ENCODE results near the gene SEMA3A. TPM values are rescaled to one million over a fixed set of nuclear protein-coding genes. Genes with fewer than 3 reads are reported as not detected.

The SEMA3A gene
- total RNA-seq, 2 experiments from 2014 or later: 3.2 to 3.3 TPM

- DNase-seq (no peak), ATAC-seq (ENCODE audit: low read depth) (no peak)
- H3K4me3 Mint-ChIP-seq: no peak overlapping the region
- POLR2A ChIA-PET: no interaction called here
- no peak overlapping the region for H3K27ac Mint-ChIP-seq
- H3K27me3 Mint-ChIP-seq: no peaks in the 10 kb centered on the region
- H3K4me1 Mint-ChIP-seq: no peaks in the 10 kb centered on the region
- peaks cover 2% of the 10 kb centered on the region for H3K36me3 Mint-ChIP-seq
- no peaks in the 10 kb centered on the region for H3K9me3 Mint-ChIP-seq
These were observed 145.3 kb downstream of the SEMA3A start for GRCh38 chr7:84049071-84049836.

DNA sequence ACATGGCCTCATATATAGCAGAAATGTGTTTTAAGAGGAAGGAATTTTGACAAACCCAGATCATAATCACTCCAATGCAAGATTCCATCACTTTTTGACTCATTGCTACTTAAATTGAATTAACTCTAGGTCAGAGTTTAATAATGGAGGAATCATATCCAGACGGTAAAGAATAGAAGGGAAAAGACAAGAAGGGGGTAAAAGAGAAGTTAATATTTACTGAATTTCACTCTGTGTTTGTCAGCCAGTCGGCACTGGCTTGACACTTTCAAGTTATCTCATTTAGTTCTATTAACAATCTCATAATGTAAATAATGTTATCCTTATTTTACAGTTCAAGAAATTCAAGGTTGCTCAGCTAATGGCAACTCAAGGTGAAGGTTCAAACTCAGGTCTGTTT is 147.5 kb downstream of the SEMA3A start:
- DNase-seq (no peak), ATAC-seq (ENCODE audit: low read depth) (no peak)
- H3K27ac Mint-ChIP-seq: no peak overlapping the region
- H3K4me1 Mint-ChIP-seq: no peaks in the 10 kb centered on the region
- POLR2A ChIA-PET: no interaction called here
- no peaks in the 10 kb centered on the region for H3K27me3 Mint-ChIP-seq
- no peaks in the 10 kb centered on the region for H3K9me3 Mint-ChIP-seq
- H3K36me3 Mint-ChIP-seq: peaks cover 2% of the 10 kb centered on the region
- H3K4me3 Mint-ChIP-seq: no peak overlapping the region

- POLR2A ChIA-PET: no interaction called here
- H3K36me3 Mint-ChIP-seq: peaks cover 2% of the 10 kb centered on the region
- no peak overlapping the region for H3K27ac Mint-ChIP-seq
- DNase-seq (no peak), ATAC-seq (ENCODE audit: low read depth) (no peak)
- H3K4me1 Mint-ChIP-seq: no peaks in the 10 kb centered on the region
- peaks cover 3% of the 10 kb centered on the region for H3K9me3 Mint-ChIP-seq
- H3K4me3 Mint-ChIP-seq: no peak overlapping the region
- H3K27me3 Mint-ChIP-seq: no peaks in the 10 kb centered on the region
These were observed 149.8 kb downstream of the SEMA3A start for GRCh38 chr7:84044834-84045233.

GRCh38 chr7:84043661-84044191 is 150.9 kb downstream of the SEMA3A start:
- Mint-ChIP-seq H3K36me3 (peaks cover 2% of the 10 kb centered on the region), H3K4me3 (no peak overlapping the region), H3K27ac (no peak overlapping the region), H3K9me3 (peaks cover 3% of the 10 kb centered on the region), H3K4me1 (no peaks in the 10 kb centered on the region), H3K27me3 (no peaks in the 10 kb centered on the region)
- POLR2A ChIA-PET: no interaction called here
- DNase-seq: no peak
- no peak for ATAC-seq (ENCODE audit: low read depth)

DNA sequence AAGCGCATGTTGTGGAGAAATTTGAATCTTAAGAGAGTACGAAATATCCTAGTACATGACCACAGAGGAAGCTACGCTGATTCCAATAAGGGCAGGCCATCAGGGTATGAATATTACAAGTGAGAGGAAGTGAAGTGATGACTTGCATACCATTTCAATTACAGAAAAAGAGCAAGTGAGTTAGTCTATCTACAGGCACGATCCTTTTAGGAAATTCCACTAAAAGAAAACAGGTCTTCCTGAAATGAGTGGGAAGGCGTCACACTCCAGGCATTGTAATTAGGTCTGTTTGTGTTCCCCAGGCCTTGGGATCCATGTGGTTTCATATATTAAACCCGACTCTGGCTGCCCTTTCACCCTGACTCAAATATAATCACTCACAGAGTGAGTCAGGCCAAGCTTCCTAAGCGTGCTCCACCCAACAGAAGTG is 152.5 kb downstream of the SEMA3A start:
- H3K27ac Mint-ChIP-seq: no peak overlapping the region
- POLR2A ChIA-PET: no interaction called here
- no peak overlapping the region for H3K4me3 Mint-ChIP-seq
- peaks cover 2% of the 10 kb centered on the region for H3K36me3 Mint-ChIP-seq
- H3K27me3 Mint-ChIP-seq: no peaks in the 10 kb centered on the region
- DNase-seq (no peak), ATAC-seq (ENCODE audit: low read depth) (no peak)
- H3K4me1 Mint-ChIP-seq: no peaks in the 10 kb centered on the region
- H3K9me3 Mint-ChIP-seq: peaks cover 3% of the 10 kb centered on the region

- DNase-seq: no peak
- Mint-ChIP-seq H3K9me3 (peaks cover 3% of the 10 kb centered on the region), H3K27me3 (no peaks in the 10 kb centered on the region), H3K27ac (no peak overlapping the region), H3K4me3 (no peak overlapping the region), H3K4me1 (no peaks in the 10 kb centered on the region), H3K36me3 (peaks cover 2% of the 10 kb centered on the region)
- POLR2A ChIA-PET: no interaction called here
- no peak for ATAC-seq (ENCODE audit: low read depth)
These were observed 152.9 kb downstream of the SEMA3A start for GRCh38 chr7:84041649-84042048.

DNA sequence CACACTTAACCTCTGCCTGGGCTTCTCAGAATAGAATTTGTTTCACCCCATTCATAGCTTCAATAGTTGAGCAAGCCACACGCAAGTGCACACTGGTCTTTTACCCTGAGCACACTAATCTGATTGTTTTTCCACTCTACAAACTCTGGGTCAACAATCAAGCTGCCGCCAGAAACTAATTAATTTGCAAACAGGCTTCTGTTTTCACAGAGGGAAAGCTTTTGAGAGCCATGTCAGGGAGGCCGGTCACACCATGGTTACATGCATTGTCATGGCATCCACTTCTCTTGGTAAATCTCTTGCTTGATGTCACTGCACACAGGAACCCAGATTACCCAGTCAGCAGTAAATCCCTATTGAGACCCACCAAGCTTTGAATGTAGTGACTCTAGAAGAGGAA is 154.2 kb downstream of the SEMA3A start:
- Mint-ChIP-seq H3K9me3 (peaks cover 3% of the 10 kb centered on the region), H3K27ac (no peak overlapping the region), H3K4me3 (no peak overlapping the region), H3K4me1 (no peaks in the 10 kb centered on the region), H3K36me3 (no peaks in the 10 kb centered on the region), H3K27me3 (no peaks in the 10 kb centered on the region)
- POLR2A ChIA-PET: no interaction called here
- DNase-seq (no peak), ATAC-seq (ENCODE audit: low read depth) (no peak)

GRCh38 chr7:84039432-84039831 is 155.2 kb downstream of the SEMA3A start:
- H3K27me3 Mint-ChIP-seq: no peaks in the 10 kb centered on the region
- ATAC-seq (ENCODE audit: low read depth) (no peak), DNase-seq (no peak)
- no peaks in the 10 kb centered on the region for H3K36me3 Mint-ChIP-seq
- POLR2A ChIA-PET: no interaction called here
- H3K27ac Mint-ChIP-seq: no peak overlapping the region
- no peak overlapping the region for H3K4me3 Mint-ChIP-seq
- H3K9me3 Mint-ChIP-seq: peaks cover 3% of the 10 kb centered on the region
- no peaks in the 10 kb centered on the region for H3K4me1 Mint-ChIP-seq

DNA sequence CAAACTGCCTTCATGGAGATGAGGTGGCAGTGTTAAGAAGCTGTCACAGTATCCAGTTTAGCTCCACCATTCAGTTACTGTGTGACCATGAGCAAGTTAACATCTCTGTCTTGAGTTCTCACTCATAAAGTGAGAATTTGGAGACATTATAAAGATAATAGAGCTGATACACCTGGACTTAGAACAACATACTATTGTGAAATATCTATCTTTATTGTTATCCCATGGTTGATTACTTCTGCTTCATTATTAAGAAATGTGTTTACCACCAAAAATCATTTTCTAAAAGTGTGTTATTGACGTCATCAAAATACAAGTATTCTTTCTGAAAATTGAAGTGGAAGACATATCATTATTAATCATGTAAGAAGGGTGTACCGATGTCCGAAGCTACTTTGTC is 166.9 kb downstream of the SEMA3A start:
- DNase-seq (no peak), ATAC-seq (ENCODE audit: low read depth) (no peak)
- no peaks in the 10 kb centered on the region for H3K9me3 Mint-ChIP-seq
- peaks cover 2% of the 10 kb centered on the region for H3K27me3 Mint-ChIP-seq
- no peaks in the 10 kb centered on the region for H3K4me1 Mint-ChIP-seq
- H3K4me3 Mint-ChIP-seq: no peak overlapping the region
- no peak overlapping the region for H3K27ac Mint-ChIP-seq
- POLR2A ChIA-PET: no interaction called here
- H3K36me3 Mint-ChIP-seq: no peaks in the 10 kb centered on the region

- DNase-seq (no peak), ATAC-seq (ENCODE audit: low read depth) (no peak)
- H3K4me1 Mint-ChIP-seq: no peaks in the 10 kb centered on the region
- H3K36me3 Mint-ChIP-seq: no peaks in the 10 kb centered on the region
- H3K27ac Mint-ChIP-seq: no peak overlapping the region
- H3K4me3 Mint-ChIP-seq: no peak overlapping the region
- peaks cover 2% of the 10 kb centered on the region for H3K27me3 Mint-ChIP-seq
- POLR2A ChIA-PET: no interaction called here
- no peaks in the 10 kb centered on the region for H3K9me3 Mint-ChIP-seq
These were observed 169.2 kb downstream of the SEMA3A start for GRCh38 chr7:84025332-84025927.

DNA sequence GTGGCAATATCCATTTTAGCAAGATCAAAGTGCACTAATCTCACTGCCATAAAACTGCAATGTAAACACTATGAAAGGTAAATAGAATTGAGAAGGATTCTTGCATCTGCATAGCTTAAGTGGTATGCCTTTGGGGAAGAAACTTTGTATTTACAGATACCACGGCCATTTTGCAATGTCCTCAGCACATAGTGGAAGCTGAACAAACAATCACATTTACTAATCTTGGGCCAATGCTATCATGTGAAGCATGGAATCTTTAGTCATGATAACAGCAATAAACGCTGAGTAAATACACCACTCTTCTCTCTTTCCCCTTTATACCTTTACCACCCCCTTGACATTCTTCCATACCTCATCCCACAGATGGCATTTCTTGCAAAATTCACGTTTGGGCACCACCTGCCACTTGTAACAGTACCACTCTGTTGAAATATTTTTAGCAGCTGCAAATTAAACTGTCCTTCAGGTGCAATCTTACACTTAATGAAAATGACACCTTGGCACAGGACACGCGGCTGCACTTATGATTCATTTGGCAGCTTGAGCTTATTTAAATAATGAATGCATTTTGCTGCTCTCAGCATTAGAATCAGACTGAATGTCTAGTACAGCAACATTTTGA is 171.8 kb downstream of the SEMA3A start:
- Mint-ChIP-seq H3K27me3 (peaks cover 1% of the 10 kb centered on the region), H3K9me3 (no peaks in the 10 kb centered on the region), H3K36me3 (no peaks in the 10 kb centered on the region), H3K27ac (no peak overlapping the region), H3K4me3 (no peak overlapping the region), H3K4me1 (no peaks in the 10 kb centered on the region)
- POLR2A ChIA-PET: no interaction called here
- ATAC-seq (ENCODE audit: low read depth) (no peak), DNase-seq (no peak)

- H3K9me3 Mint-ChIP-seq: no peaks in the 10 kb centered on the region
- no peaks in the 10 kb centered on the region for H3K4me1 Mint-ChIP-seq
- POLR2A ChIA-PET: no interaction called here
- H3K27ac Mint-ChIP-seq: no peak overlapping the region
- H3K27me3 Mint-ChIP-seq: no peaks in the 10 kb centered on the region
- H3K4me3 Mint-ChIP-seq: no peak overlapping the region
- ATAC-seq (ENCODE audit: low read depth): no peak
- DNase-seq: no peak
- H3K36me3 Mint-ChIP-seq: no peaks in the 10 kb centered on the region
These were observed 172.6 kb downstream of the SEMA3A start for GRCh38 chr7:84022009-84022408.

DNA sequence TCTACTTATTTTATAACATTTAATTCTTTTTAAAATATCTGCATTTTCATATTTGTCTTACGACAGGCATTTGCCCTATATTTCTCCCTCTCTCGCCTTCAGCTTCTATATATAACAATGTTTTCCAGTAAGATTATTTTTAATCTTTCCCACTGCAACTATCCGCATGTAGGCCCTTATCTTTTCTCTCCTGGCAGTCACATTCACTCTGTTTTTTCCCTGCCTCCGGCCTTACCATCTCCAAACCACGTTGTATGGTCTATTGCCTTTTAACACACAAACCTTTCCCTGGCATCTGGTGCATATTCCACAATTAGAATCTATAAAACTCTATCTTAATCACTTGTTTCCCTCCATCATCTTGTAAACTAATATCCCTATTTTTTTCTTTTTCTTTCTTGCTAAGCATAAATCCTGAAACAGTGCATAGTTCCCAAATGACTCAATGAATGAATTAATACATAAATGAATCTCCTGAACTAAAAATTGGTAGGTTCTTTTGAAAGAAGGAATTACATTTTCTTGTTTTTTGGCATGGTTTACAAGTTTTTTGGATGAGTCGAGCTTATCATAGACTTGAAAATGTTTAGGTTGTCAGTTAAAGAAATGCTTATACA is 173.2 kb downstream of the SEMA3A start:
- DNase-seq (no peak), ATAC-seq (ENCODE audit: low read depth) (no peak)
- Mint-ChIP-seq H3K9me3 (no peaks in the 10 kb centered on the region), H3K27ac (no peak overlapping the region), H3K27me3 (no peaks in the 10 kb centered on the region), H3K4me3 (no peak overlapping the region), H3K36me3 (no peaks in the 10 kb centered on the region), H3K4me1 (no peaks in the 10 kb centered on the region)
- POLR2A ChIA-PET: no interaction called here

- POLR2A ChIA-PET: no interaction called here
- Mint-ChIP-seq H3K4me3 (no peak overlapping the region), H3K36me3 (no peaks in the 10 kb centered on the region), H3K27me3 (no peaks in the 10 kb centered on the region), H3K9me3 (no peaks in the 10 kb centered on the region), H3K27ac (no peak overlapping the region), H3K4me1 (peaks cover 5% of the 10 kb centered on the region)
- ATAC-seq (ENCODE audit: low read depth) (no peak), DNase-seq (no peak)
These were observed 176.9 kb downstream of the SEMA3A start for GRCh38 chr7:84017651-84018050.
